ENCODE measurements around the gene KSR2.
"Not testable (repeated sequence)": the region's sequence is repeated elsewhere in the genome, so short reads cannot be mapped to it uniquely, and the experiment has no call there.

The KSR2 gene

GRCh38 chr12:117892441-117892840 lies 76.3 kb downstream of the KSR2 start:
- DNase-seq (ENCODE audit: low read depth in 3 of 3): no peak

GRCh38 chr12:117891265-117891664 lies 77.5 kb downstream of the KSR2 start:
- DNase-seq (ENCODE audit: low read depth in 3 of 3): not testable (repeated sequence)

GRCh38 chr12:117890644-117891043 lies 78.1 kb downstream of the KSR2 start:
- DNase-seq (ENCODE audit: low read depth in 3 of 3): no peak

- no peak for DNase-seq (ENCODE audit: low read depth in 3 of 3)
Measured at GRCh38 chr12:117890137-117890536, 78.7 kb downstream of the KSR2 start.

GRCh38 chr12:117889098-117889497 lies 79.7 kb downstream of the KSR2 start:
- no peak for DNase-seq (ENCODE audit: low read depth in 3 of 3)

GRCh38 chr12:117885211-117885610 lies 83.6 kb downstream of the KSR2 start:
- no peak for DNase-seq (ENCODE audit: low read depth in 3 of 3)

- no peak for DNase-seq (ENCODE audit: low read depth in 3 of 3)
Measured at GRCh38 chr12:117884161-117884560, 84.6 kb downstream of the KSR2 start.

GRCh38 chr12:117882603-117883184 lies 86.1 kb downstream of the KSR2 start:
- DNase-seq (ENCODE audit: low read depth in 3 of 3): no peak

GRCh38 chr12:117882181-117882580 lies 86.6 kb downstream of the KSR2 start:
- no peak for DNase-seq (ENCODE audit: low read depth in 3 of 3)

GRCh38 chr12:117881517-117881916 lies 87.3 kb downstream of the KSR2 start:
- DNase-seq (ENCODE audit: low read depth in 3 of 3): no peak

- no peak for DNase-seq (ENCODE audit: low read depth in 3 of 3)
Measured at GRCh38 chr12:117878605-117879004, 90.2 kb downstream of the KSR2 start.

- DNase-seq (ENCODE audit: low read depth in 3 of 3): no peak
Measured at GRCh38 chr12:117876436-117876816, 92.4 kb downstream of the KSR2 start.

- DNase-seq (ENCODE audit: low read depth in 3 of 3): peak in 2 of 3 donors; percentile 18 to 26
Measured at GRCh38 chr12:117875744-117876435, 92.9 kb downstream of the KSR2 start.

GRCh38 chr12:117874842-117875434 lies 93.9 kb downstream of the KSR2 start:
- peak; percentile 49 to 58 (median 57) for DNase-seq (ENCODE audit: low read depth in 3 of 3)

GRCh38 chr12:117874198-117874597 lies 94.6 kb downstream of the KSR2 start:
- not testable (repeated sequence) for DNase-seq (ENCODE audit: low read depth in 3 of 3)

- DNase-seq (ENCODE audit: low read depth in 3 of 3): no peak
Measured at GRCh38 chr12:117872546-117873169, 96.1 kb downstream of the KSR2 start.

GRCh38 chr12:117869551-117869950 lies 99.2 kb downstream of the KSR2 start:
- DNase-seq (ENCODE audit: low read depth in 3 of 3): no peak

GRCh38 chr12:117867348-117867747 lies 101.4 kb downstream of the KSR2 start:
- DNase-seq (ENCODE audit: low read depth in 3 of 3): no peak

- no peak for DNase-seq (ENCODE audit: low read depth in 3 of 3)
Measured at GRCh38 chr12:117865505-117865904, 103.3 kb downstream of the KSR2 start.

- no peak for DNase-seq (ENCODE audit: low read depth in 3 of 3)
Measured at GRCh38 chr12:117863002-117863709, 105.6 kb downstream of the KSR2 start.

GRCh38 chr12:117861691-117862090 lies 107.1 kb downstream of the KSR2 start:
- DNase-seq (ENCODE audit: low read depth in 3 of 3): no peak

GRCh38 chr12:117860787-117861290 lies 108.0 kb downstream of the KSR2 start:
- not testable (repeated sequence) for DNase-seq (ENCODE audit: low read depth in 3 of 3)
